CD4-positive, alpha-beta T cell treated with Interleukin-4 for 1 hour (primary cell): Measurements from ENCODE around the gene TMEM80.
"Not testable (repeated sequence)": the region's sequence is repeated elsewhere in the genome, so short reads cannot be mapped to it uniquely, and the experiment has no call there.

Source experiments
- DNase-seq, 2 donors: peaks; one replicate each; pipeline ENCODE4 v3.0.0-alpha.2; 2020 to 2022

TMEM80 gene

DNA sequence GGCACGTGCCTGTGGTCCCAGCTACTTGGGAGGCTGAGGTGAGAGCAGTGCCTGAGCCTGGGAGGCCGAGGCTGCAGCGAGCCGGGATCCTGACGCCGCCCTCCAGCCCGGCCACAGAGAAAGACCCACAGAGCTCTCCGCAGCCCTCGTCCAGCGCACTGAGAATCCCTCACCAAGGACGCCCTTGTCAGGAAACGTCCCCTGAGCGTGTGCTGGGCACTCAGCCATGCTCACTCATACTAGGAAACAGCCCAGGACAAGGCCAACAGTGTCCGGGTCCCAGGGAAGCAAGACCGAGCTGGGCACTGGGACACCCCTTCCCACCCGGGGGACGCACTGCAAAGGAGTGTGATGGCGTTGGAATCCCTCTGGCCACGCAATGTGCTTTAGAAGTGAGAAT, 15.1 kb upstream of the TMEM80 start:
- no peak for DNase-seq

DNA sequence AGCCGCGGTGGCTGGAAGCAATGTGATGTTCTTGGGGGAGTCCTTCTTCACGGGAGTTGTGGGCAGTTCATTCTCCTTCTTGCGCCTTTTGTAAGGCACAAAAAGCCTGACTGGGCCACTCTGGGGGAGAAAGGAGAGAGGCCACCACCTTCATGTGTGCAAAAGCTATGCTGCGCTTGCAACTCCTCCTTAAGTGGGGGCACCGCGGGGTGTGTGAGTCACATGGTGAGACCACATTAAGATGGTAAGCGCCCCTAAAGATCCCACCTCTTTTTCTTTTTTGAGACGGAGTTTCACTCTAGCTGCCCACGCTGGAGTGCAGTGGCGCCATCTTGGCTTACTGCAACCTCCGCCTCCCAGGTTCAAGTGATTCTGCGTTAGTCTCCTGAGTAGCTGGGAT, 14.6 kb upstream of the TMEM80 start:
- DNase-seq = no peak

DNA sequence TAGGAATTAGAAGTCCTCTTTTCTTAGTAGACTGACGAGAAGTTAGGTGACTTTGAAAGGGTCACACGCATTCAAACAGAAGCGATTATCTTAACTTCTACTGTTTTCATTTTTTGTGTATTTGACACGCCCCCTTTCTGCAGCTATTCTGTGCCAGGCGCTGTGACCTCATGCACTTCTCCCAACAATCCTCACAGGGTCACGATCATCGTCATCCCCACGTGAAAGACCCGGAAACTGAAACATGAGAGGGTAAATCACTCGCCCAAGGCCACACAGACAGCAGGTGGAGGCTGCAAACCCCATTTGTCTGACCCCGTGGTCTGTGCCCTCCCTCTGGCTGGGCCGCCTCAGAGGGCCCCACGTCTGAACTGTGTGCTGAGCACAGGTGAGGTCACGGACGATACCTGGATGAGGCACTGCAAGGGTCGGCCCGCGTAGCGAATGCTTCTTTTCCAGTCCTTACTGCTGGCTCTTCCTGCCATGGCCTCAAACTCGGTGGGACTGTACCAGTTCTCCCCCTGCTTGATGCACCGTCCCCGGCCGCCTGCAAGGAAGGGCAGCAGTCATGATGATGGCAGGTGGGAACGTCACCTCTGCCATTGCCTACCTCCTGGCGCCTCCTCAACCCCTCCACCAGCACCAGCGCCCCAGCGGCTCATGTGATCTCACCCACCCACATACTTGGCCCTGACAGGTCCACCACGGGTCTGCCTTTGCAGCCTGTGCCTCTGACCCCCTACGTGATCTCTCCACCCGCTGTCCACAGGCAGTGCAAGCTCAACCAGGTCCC, 9.0 kb upstream of the TMEM80 start:
- DNase-seq = no peak

DNA sequence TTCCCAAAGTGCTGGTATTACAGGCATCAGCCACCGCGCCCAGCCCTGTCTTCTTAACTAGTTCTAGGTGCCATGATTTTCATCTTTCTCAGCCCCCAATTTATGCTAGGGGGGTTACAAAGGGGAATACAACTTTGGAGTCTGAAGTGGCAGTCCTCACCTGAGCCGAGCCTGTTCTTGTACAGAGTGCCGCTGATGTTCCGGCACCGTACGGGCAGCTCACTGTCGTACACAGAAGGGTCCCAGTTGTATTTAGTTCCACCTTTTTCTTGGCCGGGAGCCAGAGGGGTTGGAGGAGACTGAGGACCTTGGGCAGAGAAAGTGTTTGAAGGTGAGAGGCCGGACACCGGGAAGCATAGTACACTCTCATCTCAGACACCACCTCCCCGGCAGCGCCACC, 7.9 kb upstream of the TMEM80 start:
- DNase-seq = no peak

DNA sequence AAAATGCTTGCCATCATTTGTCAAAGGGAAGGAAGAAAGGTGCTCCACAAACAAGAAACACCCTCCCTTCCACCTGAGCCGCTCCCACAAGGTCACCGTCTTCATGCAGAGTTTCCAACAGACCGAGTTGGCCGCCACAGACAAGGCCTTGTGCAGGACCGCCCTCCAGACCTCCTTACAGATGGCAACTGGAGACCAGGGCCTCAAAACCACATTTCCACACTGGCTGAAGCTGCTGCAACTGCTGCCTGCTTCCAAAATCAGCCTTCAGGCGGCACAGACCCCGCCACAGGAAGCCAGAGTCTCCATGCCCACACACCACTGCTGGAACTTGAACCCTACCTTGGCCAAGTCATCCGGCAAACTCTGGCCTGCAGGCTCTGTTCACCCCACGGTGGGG, 6.9 kb upstream of the TMEM80 start:
- DNase-seq = no peak

DNA sequence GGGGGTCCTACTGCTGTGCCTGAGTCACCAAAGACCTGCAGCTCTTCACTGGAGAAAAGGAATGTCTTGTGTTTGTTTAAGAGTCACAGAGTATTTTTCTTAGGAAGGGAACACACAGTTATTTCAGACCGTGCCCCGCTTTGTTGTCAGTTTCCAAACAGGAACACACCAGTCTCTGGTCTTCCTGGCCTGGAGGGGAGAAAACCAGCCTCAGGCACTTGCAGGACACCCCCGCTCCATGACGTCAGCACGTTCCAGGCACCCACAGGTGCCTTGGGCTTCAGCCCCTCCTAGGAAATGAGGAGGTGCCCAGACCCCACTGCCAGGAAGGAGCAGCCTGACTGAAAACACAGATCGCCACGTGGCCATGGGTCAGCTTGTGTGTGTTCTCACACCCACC, 6.0 kb upstream of the TMEM80 start:
- no peak for DNase-seq

DNA sequence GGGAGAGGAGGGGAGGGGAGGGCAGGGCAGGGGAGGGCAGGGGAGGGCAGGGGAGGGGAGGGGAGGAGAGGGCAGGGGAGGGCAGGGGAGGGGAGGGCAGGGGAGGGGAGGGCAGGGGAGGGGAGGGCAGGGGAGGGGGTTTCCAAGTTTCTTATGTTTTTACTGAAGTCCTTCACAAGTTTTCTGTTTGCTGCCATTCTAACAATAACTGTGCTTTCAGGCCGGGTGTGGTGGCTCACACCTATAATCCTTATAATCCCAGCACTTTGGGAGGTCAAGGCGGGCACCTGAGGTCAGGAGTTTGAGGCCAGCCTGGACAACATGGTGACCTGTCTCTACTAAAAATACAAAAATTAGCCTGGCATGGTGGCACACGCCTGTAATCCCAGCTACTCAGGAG, 5.4 kb upstream of the TMEM80 start:
- not testable (repeated sequence) for DNase-seq

DNA sequence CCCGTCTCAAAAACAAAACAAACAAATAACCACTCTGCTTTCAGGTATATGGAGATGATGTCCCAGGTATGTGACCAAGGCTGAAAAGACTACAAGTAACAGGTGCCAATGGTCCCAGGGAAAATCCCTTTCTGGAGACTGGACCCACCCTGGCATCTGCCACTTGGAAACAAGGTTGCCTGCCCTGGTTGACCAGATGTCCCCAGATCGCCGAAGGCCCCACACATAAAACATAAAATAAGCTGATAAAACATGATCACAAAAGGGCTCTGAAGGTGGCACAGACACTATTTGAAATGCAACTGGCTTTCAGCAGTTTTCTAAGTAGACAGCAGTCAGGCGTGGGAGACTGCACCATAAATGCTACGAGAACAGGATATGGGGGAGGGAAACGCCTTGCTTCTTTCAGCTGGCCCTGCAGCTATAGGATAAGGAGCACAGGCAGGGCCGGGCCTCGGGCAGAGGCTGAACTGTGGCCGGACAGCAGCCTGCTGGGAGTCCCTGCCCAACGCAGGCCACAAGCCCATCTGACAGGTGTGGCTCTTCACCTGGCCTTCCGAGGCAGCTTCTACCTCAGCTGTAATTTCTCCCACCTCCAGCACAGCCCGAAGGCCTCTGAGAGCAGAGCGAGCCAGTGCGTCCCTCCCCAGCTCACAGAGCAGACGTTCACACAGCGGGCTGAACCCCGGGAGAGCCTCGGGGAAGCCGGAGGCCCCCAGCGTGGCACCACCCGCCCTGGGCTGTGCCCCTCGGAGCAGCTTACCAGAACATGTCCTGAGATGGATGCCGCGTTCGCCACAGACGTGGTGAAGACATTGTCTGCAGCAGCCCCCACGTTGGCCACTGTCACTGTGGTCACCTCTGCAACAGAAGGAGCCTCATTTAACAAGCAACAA, 4.6 kb upstream of the TMEM80 start:
- no peak for DNase-seq

DNA sequence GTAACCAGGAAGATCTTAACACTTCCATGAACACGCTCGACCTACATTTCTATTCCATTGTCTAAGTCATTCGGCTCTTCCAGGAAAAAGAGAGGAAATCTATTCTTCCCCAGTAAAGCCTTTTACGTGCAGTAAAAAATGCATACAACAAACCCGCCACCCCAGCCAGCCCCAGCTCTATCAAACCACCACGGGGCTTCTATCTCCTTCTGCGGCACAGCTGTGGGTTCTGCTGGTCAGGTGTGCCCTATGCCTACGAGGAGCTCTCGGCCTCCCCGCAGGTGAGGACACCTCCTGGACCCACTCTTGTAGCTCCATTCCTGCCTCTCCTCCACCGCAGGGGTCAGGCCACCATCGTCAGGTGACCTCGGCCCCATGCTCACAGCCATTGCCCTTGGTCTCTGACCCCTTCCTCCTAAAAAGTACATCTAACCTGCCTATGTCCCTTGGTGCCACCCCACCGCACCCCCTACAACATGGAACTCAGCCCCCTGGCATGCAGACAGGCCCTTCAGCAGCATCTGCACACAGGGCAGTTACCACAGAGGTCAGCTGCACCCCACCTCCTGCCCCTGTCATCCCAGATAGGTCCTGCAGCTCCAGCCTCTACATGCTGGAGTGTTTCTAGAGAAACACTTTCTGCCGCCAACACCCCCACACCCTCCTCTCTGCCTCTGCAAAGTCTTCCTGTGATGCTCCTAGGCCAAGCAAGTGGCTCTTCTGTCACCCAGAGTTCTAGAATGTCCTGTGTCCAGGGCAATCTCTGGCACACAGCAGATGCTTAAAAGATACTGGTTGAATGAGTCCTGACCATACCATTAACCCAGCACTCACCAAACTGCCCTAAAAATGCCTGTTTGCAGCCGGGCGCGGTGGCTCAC, 3.7 kb upstream of the TMEM80 start:
- no peak for DNase-seq

DNA sequence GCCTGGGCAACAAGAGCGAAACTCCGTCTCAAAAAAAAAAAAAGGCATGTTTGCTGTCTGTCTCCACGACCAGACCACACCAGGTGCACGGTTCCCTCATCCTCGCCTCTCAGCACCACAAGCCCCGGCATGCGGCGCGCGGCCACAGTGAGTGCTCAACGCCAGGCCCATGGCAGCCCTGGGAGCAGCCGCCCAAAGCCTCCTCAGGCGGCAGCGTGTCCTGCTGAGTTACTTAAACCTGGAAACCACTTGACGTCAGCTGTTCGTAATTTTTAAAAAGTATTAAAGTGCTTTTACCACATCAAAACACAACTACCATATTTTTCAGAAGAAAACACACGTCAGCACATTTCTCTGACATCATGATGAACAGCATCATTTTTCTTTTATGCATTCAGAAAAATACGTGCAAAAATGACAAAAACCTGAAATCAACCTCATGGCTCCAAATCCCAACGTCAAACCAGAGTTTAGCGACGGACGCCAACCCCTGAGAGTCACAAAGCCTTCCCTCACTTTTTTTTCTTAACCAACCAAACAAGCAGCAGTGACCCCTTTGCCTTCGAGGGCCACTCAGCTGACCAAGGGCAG, 2.7 kb upstream of the TMEM80 start:
- DNase-seq = peak; percentile 28 to 82

DNA sequence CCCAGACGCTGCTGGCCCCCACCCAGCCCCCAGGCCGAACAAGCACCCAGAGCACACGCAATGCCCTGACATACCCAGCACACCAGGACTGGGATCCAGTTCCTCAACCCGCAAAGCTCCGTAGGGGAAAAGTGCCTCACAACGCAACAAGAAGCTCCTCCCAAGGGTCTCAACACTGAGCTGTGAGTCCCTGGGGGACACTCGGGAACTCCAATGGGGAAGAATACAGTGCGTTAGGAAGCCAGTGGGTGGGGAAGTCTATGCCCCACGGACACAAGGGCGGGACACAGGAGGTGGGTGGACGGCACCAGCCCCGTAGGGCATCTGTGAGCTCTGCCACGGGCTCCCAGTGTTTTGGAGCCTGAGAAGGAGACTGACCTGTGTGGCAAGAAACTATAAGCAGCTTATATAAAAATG, 2.2 kb upstream of the TMEM80 start:
- no peak for DNase-seq

DNA sequence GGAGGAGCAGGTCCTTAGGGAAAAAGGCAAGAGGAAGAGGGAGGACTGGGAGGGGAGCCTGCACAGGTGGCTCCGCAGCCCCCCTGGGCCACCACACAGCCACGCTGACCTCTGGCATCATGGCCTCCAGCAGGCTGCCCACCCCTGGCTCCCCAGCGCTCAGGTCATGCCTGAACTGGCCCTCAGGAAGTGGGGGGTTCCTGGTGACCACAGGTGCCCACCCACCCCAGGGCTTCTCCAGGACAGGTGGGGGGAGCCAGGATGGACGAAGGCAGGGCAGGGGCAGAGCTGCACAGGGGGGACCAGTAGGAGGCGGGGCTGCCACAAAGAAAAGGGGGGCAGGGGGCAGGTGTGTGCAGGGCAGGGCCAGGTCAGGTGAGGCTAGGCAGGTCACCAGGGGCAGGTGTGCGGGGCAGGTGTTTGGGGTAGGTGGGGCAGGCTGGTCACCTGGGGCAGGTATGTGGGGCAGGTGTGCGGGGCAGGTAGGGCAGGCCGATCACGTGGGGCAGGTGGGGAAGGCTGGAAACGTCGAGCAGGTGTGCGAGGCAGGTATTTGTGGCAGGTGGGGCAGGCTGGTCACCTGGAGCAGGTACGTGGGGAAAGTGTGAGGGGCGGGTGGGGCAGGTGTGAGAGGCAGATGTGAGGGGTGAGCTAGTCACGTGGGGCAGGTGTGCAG, 1.6 kb upstream of the TMEM80 start:
- no peak for DNase-seq

DNA sequence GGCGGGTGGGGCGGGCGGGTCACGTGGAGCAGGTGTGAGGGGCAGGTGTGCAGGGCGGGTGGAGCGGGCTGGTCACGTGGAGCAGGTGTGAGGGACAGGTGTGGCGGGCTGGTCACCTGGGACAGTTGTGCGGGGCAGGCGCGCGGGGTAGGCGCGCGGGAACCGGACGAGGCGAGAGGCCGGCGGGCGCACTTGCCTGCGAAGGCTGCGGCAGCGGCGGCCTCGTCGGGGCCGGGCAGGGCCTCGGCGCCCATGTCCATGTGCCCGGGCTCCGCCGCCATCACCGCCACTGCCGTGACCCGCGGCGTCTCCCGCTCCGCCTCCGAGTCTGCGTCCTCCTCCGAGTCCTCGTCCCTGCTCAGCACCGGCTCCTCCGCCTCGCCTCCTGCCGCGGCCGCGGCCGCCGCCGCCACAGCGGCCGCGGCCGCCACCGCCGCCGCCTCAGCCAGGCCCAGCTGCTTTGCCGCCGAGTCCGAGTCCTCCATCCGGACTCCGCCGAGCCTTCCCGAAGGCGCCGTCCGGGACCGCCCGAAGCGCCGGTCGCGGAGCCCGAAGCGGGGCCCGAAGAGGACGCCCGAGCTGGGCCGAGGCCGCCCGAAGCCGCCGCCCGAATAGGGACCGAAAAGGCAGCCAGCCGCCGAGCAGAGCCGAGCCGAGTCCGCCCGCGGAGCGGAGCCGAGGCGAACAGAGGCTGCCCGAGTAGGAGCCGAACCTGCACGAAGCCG, 891 bp upstream of the TMEM80 start, which contains the start of gene DEAF1:
DEAF1 (minus strand) TSS at position 660 of the 725 bp plus-strand sequence; CDS start at position 485, 175 bp downstream.
- DNase-seq = peak; percentile 99

DNA sequence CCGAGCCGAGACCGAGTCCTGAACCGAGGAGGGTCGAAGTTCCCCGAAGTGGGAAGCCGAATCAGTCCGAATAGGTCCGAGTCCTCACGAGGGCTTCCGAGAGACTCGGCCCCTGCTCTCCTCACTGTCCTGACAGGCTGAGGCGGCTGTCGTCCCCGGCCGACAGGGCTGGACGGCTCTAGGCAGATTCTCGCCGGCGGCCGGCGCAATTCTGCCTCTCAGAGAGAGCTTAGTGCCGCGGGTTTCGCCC, 403 bp upstream of the TMEM80 start:
- DNase-seq = no peak

DNA sequence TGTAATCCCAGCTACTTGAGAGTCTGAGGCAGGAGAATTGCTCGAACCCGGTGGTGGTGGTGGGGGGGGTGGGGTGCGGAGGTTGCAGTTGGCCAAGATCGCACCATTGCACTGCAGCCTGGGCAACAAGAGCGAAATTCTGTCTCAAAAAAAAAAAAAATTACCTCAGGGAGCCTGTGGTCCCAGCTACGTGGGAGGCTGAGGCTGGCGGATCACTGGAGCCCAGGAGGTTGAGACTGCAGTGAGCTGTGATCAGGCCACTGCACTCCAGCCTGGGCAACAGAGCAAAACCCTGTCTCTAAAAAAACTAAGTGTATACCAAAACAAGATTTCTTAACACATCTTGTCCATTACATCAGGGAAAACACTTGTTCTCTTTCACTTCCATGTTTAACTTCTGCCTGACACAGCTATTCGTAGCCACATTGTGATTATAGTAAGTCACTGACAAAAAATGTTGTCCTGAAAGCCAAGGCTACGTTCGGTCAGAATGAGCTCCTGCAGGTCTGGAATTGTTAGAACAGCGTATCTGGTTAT, 1.4 kb downstream of the TMEM80 start:
- DNase-seq = no peak

DNA sequence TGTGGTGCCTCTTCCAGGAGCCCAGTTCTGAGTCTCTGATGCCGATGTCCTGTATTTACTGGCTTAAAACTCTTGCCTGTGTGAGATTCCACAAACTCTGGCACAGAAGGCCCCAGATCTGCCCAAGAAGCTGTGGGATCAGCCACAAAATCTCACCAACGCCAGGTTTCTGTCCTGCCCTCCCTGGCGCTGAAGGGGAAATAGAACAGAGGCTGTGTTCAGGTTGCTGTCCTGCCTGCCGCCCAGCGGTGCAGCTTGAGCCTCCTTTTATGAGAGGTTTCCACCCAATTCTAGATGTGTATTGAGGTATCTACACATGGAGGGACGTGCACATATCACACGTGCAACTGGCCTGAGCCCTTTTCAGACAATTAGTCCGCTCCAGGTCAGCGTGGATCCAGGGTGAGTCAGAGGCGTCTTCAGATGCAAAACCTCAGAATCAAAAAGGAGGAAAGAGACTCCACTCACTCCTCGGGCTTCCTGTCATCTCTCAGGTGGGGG, 2.2 kb downstream of the TMEM80 start:
- DNase-seq = no peak

DNA sequence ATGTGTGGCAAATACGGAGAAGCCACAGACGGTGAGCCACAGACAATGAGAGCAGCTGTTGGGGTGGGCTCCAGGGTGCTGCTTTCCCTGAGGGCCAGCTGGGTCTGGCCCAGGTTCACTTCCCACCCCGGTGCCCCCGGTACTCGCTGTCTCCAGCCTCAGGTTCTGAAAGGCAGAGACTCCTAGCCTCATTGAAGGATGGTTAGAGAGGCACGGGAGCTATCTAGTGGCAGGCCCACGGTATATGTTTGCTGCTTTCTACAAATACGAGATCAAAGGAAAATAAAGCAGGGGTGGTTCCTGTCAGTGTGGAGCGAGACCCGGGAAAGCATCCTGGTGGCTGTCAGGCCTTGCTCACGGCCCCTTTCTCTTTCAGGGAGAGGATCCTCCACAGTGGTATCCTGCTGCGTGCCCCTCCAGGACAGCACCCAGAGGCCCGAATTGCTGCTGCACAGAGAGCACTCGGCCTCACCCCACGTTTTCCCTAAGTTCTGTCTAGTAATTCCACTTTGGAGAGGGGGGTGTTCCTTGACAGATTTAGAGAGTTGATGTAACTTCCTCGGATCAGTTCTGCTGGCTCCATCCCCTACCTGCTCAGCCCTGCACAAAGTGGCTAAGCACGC, 3.0 kb downstream of the TMEM80 start:
- no peak for DNase-seq

DNA sequence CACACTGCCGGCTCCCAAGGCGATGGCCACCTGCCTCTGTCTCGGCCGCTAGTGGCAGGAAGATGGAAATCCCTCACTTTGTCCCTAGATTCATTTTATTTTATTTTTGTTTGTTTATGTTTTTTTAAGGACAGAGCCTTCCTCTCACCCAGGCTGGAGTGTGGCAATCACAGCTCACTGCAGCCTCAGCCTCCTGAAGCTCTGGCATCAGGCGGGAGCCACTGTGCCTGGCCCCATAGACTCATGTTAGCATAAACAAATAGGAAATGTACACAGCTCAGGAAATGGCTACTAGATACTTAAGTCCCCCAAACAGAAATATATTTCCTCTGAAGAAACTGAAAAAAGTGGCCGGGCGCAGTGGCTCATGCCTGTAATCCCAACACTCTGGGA, 3.5 kb downstream of the TMEM80 start:
- no peak for DNase-seq

DNA sequence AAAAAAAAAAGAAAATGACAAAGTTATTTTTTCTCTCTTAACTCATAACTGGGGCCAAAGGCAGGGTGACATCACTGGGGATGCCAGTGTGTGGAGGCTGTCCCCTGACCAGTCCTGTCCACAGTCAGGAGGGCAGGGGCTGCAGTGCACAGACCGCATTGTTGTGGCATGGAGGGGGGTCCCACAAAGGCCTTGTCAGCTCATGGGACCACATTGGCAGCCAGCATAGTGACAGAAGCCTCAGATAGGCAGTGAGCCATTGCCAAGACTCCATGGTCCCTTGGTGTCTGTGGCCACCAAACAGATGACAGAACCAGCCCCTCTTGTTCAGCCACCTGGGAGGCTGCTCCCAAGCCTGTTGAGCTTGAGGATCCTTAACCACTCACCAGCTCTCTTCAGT, 4.1 kb downstream of the TMEM80 start:
- DNase-seq = no peak

DNA sequence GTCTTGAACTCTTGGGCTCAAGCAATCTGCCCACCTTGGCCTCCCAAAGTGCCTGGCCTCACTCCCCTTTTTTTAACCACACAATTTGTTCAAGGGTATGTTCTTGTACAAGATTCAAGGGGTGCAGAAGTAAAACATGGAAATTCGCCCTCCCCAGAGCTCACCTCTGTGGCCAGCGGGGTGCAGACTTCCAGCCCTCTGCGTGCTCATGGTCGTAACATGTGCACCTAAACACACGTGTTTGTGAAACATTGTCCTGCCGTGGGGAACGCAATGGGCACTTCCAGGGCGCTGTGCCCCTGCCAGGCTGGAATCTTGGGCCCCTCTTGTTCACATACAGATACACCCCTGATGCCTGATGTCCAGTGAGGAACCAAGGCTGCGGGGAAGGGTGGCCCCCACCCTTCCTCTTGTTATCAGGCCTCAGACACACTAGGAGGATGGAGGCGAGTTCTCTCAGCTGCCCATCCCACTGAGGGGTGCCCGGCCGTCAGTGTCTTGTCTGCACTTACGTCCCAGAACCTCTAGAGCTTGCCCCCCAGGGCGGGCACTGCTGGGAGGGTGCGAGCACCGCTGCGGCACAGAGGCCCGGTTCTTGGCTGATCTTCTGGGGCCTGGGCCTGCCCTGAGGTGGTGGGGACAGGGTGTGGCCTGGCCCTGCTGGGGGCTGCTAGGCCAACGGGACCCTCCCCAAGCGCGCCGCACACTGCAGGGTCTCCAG, 6.3 kb downstream of the TMEM80 start:
- no peak for DNase-seq
